Psoas muscle (tissue), 8 donors: Measurements from ENCODE around the gene BRD3OS. TPM values are rescaled to one million over a fixed set of nuclear protein-coding genes. Genes with fewer than 3 reads are reported as not detected.
A peak's percentile ranks its signal among the peaks of the same experiment; 100 is the strongest.

Experiments
- ATAC-seq, 4 donors: fragments of 200-7000 bp; cut with Tn5 transposase; one replicate each; pipeline ENCODE4 v1.9.1; 2020; ENCODE audit warnings: moderate library complexity in 3 of 4, mild to moderate bottlenecking in 2 of 4
- DNase-seq, 2 donors: peaks; one replicate each; pipeline ENCODE4 v3.0.0-alpha.2; 2020
- H3K27ac ChIP-seq: fragments of 200-600 bp; one replicate; pipeline ENCODE4 v1.8.0; 2022
- H3K27me3 ChIP-seq, 3 donors: fragments of 200-600 bp in 1 of 3; one replicate each; pipeline versions ENCODE4 v1.6.1 to v1.8.0; 2013 to 2022; ENCODE audit warnings: low read length in 2 of 3, mild to moderate bottlenecking in 2 of 3, moderate library complexity in 1 of 3; ENCODE audit not compliant: insufficient read depth in 3 of 3
- H3K36me3 ChIP-seq, 2 donors: fragments of 200-600 bp in 1 of 2; one replicate each; pipeline versions ENCODE4 v1.6.1 to v1.8.0; 2013 to 2022; ENCODE audit warnings: low read depth in 1 of 2, mild to moderate bottlenecking in 1 of 2, moderate library complexity in 1 of 2; ENCODE audit not compliant: insufficient read depth in 1 of 2
- H3K4me1 ChIP-seq: fragments of 200-600 bp; one replicate; pipeline ENCODE4 v1.8.0; 2022
- H3K4me3 ChIP-seq: fragments of 200-600 bp; one replicate; pipeline ENCODE4 v1.8.0; 2022; ENCODE audit warnings: mild to moderate bottlenecking
- H3K9me3 ChIP-seq: fragments of 200-600 bp; one replicate; pipeline ENCODE4 v1.8.0; 2022
- CTCF ChIP-seq: fragments of 200-600 bp; IDR thresholded peaks from one replicate; pipeline ENCODE4 v1.8.0; 2022; ENCODE audit warnings: antibody characterized with exemption
- WGBS, 3 donors: extraction: QIAGEN DNeasy Blood & Tissue Kit; methylation state at CpG; one replicate each; pipeline versions ENCODE4 v1.1.6 to v1.1.7; 2013; 5-methylcytosine and 5-hydroxymethylcytosine counted together
- intact Hi-C, 2 donors: fragments of 100-400 bp; cut with DNase I; formaldehyde crosslinking; loops; one replicate each; pipeline versions ENCODE4 v1.11.0 to v1.14.2; 2022
- polyA plus RNA-seq, 3 donors: library from polyadenylated mRNA; stranded (reverse); fragments of 200-250 nt; gene quantifications; one replicate each; pipeline ENCODE4 v1.2.3, GENCODE V29; 2013
- total RNA-seq, 4 donors: library from RNA; stranded (reverse); fragmentation: NEBNext Ultra II Directional in 2 of 4; extraction: Animal tissue kit (Norgen Biotek cat#: 25700) in 2 of 4; gene quantifications; one replicate each; pipeline versions ENCODE4 v1.2.1 to v1.2.4, GENCODE V29; 2021 to 2023
- donor health status: healthy with polysubstance abuse.
- donor health status: DM: no; HTN: no; CAD: no; lungs with moderate emphysema.
- donor health status: Bipolar disorder and iron deficiency.
- donor health status: healthy.
- donor health status: DM: yes; HTN: yes; CAD: no.
- donor health status: DM: no; HTN: no; CAD: no.
- donor health status: DM: no; HTN: no; CAD: no.
- donor health status: DM: yes; HTN: yes; CAD: no.

The BRD3OS gene
- total and polyA plus RNA-seq, 7 donors, result 1.2 to 8.7 (median 4.1) TPM

- intact Hi-C loops, result loop anchor here in 1 of 2 donors (5.0 kb wide), 1 partner anchor 111 kb away; no protein-coding TSS in a partner anchor
- no peak for ATAC-seq
- peak; percentile 55 to 56 for DNase-seq
- 1 to 6% (median 4%) methylated on average over 40 to 82 of the region's 82 CpGs for WGBS, 3 donors
- Histone ChIP-seq H3K36me3 (no peaks in the 10 kb centered on the region), H3K9me3 (no peaks in the 10 kb centered on the region), H3K4me3 (peak overlapping the region; percentile 64), H3K27me3 (peaks cover 0 to 57% (median 8%) of the 10 kb centered on the region in 3 donors), H3K27ac (no peak overlapping the region), H3K4me1 (peaks cover 4% of the 10 kb centered on the region)
- TF ChIP-seq CTCF, result no peak
Measured at GRCh38 chr9:133991214-133991921, 33.9 kb upstream of the BRD3OS start.

GRCh38 chr9:133991964-133992779 lies 33.1 kb upstream of the BRD3OS start, which contains the start of gene VAV2:
Gene VAV2 (minus strand): TSS chr9:133992324. CDS start chr9:133992278, 46 bp downstream.
- TF ChIP-seq CTCF, result no peak
- H3K9me3 ChIP-seq, result no peaks in the 10 kb centered on the region
- H3K4me1 ChIP-seq, result peaks cover 4% of the 10 kb centered on the region
- DNase-seq (peak; percentile 70 to 72), ATAC-seq (peak in 1 of 4 donors; percentile 16)
- peak within 1 kb of the TSS; percentile 63 for H3K27ac ChIP-seq
- H3K36me3 ChIP-seq, result no peaks in the 10 kb centered on the region
- WGBS, 3 donors, result 0% methylated on average over 48 to 123 of the region's 124 CpGs
- H3K4me3 ChIP-seq, result peak within 1 kb of the TSS; percentile 64
- intact Hi-C loops, result loop anchor here in 1 of 2 donors (5.0 kb wide), 1 partner anchor 110 kb away; no protein-coding TSS in a partner anchor
- peaks cover 0 to 65% (median 8%) of the 10 kb centered on the region in 3 donors for H3K27me3 ChIP-seq

GRCh38 chr9:133992780-133993634 lies 32.3 kb upstream of the BRD3OS start:
- Histone ChIP-seq H3K27me3 (peaks cover 0 to 65% (median 6%) of the 10 kb centered on the region in 3 donors), H3K4me3 (peak overlapping the region; percentile 64), H3K36me3 (no peaks in the 10 kb centered on the region), H3K27ac (peak overlapping the region; percentile 63), H3K4me1 (peaks cover 4% of the 10 kb centered on the region), H3K9me3 (no peaks in the 10 kb centered on the region)
- ATAC-seq (peak; percentile 52 to 83 (median 74)), DNase-seq (peak; percentile 88 to 89)
- 0 to 3% (median 1%) methylated on average over 51 to 74 of the region's 74 CpGs for WGBS, 3 donors
- TF ChIP-seq CTCF, result peak; percentile 11
- intact Hi-C loops, result loop anchor here in 1 of 2 donors (5.0 kb wide), 1 partner anchor 109 kb away; no protein-coding TSS in a partner anchor

- 34 to 45% (median 34%) methylated on average over 16 of the region's 16 CpGs for WGBS, 3 donors
- Histone ChIP-seq H3K4me1 (peaks cover 4% of the 10 kb centered on the region), H3K36me3 (no peaks in the 10 kb centered on the region), H3K27me3 (peaks cover 0 to 65% (median 4%) of the 10 kb centered on the region in 3 donors), H3K27ac (peak overlapping the region; percentile 63), H3K4me3 (peak overlapping the region; percentile 64), H3K9me3 (no peaks in the 10 kb centered on the region)
- ATAC-seq (no peak), DNase-seq (no peak)
- no peak for TF ChIP-seq CTCF
- intact Hi-C loops, result loop anchor here (1.0 to 5.0 kb wide), 3 partner anchors 109 to 201 kb away; no protein-coding TSS in a partner anchor
Measured at GRCh38 chr9:133993635-133994253, 31.5 kb upstream of the BRD3OS start.
